Lower leg skin (tissue), 3 donors: ENCODE results near the gene LTF.

Experiments used
- CTCF ChIP-seq, 3 donors: fragments of 450-650 bp; IDR thresholded peaks; one replicate each; pipeline ENCODE4 v1.5.1; 2016; ENCODE audit warnings: antibody characterized with exemption in 3 of 3, mild to moderate bottlenecking in 3 of 3, moderate library complexity in 2 of 3
- POLR2A ChIP-seq, 2 donors: fragments of 450-650 bp; IDR thresholded peaks; one replicate each; pipeline ENCODE4 v1.6.1; 2016 to 2017; ENCODE audit warnings: antibody characterized with exemption in 2 of 2, mild to moderate bottlenecking in 1 of 2, moderate library complexity in 1 of 2

GRCh38 chr3:46483825-46484224 is 19.1 kb upstream of the LTF start:
- TF ChIP-seq CTCF (IDR thresholded peaks at IDR 0.05) (no peak), POLR2A (IDR thresholded peaks at IDR 0.05) (no peak)
